DMS114 treated with DMSO at 0.1 percent for 48 hours (cell line): ENCODE measurements around the gene PTPRN2.
"Not testable (repeated sequence)": the region's sequence is repeated elsewhere in the genome, so short reads cannot be mapped to it uniquely, and the experiment has no call there.

Experiments
- DNase-seq: peaks from one replicate; lab custom pipeline; 2025; ENCODE audit not compliant: unreplicated experiment; lab: John Stamatoyannopoulos, UW

PTPRN2 gene

DNA sequence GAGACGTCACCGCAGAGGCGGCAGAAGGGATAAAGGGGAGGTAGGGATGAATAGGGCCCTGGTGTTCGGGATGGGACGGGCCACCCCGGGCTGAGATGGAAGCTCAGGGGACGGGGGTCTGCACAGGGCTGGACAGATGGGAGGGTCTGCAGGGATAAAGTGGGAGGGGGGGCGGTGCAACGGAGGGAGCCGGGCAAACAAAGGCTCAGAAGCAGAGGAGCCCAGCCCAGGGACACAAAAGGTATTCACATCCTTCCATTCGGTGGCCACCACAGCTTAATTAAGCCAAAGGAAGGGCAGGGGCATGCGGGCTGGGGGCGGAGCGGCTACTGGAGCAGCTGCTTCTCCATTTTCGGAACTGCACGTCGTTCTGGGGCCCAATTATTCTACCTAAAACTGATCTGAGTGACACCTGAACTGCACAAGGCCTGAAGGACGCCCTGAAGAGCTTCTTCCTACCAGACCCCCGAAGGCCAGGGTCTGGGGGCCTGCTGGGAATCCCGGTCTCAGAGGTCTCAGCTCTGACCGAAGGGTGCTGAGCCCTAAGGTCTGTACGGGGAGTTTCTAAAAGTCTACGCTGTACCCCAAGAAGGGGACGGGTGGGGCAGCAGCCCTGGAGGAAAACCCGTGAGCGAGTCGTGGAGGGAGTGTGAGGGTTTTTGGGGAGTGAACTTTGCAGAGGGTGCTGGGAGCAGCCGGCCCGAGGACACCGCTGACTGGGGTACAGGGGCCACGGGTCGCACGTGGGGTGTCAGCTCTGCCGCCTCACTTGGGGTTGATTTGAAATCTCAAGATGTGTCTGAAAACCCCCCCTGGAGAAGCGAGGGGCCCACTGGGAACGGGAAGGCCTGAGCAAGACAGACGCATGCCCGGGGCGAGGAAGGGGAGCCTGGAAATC lies 916.0 kb downstream of the PTPRN2 start:
- no peak for DNase-seq

DNA sequence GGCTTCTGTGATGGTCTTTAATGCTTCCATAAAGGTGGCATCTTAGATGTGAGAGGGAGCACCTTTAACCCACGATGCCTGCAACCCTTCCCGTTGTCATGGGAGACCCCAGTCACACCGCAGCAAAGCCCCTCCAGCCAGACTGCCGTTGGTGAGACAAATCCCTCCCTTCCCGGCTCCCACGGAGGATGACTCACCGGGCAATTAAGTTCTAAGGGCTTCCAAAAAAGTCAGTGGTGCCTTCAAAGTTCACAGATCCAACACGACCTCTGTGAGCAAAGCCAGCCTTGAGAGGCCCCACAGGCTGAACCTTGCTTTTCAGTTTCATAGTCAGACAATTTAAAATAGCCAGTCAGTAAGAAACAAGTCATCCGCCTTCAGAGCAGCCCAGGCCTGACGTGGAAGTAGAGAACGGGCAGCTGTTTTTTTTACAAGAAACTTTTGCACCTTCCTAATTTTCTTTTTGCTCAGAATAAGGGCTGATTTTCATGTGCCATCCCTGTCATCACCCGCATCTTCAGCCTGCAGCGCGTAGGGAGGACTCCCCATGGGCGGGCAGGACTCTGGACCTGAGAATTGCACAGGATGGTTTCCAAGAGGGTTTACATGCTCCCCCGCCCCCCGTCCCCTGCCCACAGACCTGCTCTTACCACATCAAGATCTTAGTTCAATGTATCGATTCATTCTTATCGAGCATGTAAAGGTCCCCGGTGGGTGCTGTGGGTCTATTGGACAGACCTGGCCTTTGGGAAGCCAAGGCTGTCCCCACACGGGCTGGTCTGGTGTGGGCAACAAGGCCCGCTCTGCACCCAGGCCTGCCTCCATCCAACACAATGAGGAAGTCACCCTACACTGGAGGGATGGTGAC lies 916.9 kb downstream of the PTPRN2 start:
- no peak for DNase-seq

- no peak for DNase-seq
Measured at GRCh38 chr7:157669768-157670351, 917.8 kb downstream of the PTPRN2 start.

GRCh38 chr7:157668884-157669767 lies 918.5 kb downstream of the PTPRN2 start:
- no peak for DNase-seq

- no peak for DNase-seq
Measured at GRCh38 chr7:157668221-157668883, 919.3 kb downstream of the PTPRN2 start.

DNA sequence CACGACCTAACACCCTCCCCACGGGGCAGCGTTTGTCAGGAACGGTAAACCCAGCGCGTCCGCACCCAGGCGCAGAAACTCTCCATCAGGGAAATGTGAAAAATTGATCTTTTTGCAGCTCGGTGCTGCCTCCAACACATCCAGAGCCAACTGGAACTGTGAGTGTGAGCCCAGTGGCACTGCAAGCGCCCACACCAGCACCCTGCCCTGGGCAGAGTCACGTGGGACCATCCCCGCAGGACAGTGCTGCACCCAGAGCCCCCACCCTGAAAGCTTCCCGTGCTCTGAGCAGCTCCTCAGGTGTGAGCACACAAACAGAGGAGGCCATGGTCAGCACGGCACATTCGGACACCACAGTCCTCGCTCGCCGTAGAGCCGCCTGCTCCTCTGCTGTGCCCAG lies 919.9 kb downstream of the PTPRN2 start:
- DNase-seq = no peak

DNA sequence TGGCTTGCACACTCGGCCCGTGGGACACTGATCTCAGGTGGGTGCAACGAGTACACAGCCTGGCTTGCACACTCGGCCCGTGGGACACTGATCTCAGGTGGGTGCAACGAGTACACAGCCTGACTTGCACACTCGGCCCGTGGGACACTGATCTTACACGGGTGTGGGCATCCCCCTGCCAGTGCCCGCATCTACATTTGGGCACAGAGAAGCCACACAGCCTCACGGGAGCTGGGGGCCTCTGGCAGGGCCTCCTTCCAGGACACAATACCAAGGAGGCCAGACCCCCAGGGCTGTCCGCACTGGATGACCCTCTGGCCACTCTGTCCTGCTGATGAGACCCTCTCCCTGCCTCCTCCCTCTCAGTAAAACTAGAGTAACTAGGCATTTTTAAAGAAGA lies 920.4 kb downstream of the PTPRN2 start:
- no peak for DNase-seq

DNA sequence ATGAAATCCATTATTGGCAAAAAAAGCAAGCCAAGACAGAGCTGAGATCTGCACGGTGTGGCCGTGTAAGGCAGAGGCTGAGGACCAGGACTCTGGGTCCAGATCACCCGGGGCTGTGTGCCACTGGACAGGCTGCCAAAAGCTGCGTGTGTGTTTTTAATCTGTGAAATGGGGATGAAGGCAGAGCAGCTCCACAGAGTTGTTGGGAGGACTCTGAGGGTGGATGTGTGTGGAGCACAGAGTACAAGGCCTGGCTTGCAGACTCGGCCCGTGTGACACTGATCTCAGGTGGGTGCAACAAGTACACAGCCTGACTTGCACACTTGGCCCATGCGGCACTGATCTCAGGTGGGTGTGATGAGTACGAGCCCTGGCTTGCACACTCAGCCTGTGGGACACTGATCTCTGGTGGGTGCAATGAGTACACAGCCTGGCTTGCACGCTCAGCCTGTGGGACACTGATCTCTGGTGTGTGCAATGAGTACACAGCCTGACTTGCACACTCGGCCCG lies 921.0 kb downstream of the PTPRN2 start:
- no peak for DNase-seq

DNA sequence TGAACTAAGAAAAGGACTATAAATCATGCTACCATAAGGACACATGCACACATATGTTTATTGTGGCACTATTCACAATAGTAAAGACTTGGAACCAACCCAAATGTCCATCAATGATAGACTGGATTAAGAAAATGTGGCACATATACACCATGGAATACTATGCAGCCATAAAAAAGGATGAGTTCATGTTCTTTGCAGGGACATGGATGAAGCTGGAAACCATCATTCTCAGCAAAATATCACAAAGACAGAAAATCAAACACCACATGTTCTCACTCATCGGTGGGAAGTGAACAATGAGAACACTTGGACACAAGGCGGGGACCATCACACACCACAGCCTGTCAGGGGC lies 922.0 kb downstream of the PTPRN2 start:
- not testable (repeated sequence) for DNase-seq

DNA sequence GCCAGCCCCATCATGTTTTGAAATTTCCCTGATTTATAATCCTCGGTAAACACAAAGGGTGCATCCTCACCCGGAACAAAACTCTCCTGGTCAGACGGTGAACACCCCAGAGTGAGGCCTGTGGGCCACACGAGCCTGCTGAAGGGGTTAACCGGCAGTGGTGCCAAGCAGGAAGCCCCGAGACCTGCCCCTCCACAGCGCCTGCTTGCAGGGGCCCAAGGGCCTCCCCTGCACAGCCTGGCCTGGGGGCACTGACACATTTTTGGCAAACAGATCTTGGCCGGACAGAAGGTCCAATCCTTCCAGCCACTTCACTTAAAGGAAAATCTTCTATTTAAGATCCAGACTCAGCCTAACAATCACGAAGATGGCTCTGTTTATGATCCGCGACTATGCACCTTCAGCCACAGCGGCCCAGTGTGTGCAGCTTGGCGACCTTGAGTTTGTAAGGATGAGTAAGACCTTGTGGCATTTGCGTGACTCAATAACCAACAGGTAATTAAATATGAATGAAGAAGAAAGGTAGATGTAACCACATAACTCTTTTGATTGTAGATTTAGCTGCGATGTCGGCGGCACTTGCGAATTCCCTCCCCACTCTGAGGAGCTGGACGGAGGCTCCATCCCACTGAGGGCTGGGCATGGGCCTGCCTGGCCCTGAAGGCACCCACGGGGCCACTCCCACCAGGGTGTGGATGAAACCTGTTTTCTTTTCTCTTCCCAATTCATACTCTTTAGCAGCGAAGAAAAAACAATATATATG lies 922.6 kb downstream of the PTPRN2 start:
- DNase-seq = no peak

DNA sequence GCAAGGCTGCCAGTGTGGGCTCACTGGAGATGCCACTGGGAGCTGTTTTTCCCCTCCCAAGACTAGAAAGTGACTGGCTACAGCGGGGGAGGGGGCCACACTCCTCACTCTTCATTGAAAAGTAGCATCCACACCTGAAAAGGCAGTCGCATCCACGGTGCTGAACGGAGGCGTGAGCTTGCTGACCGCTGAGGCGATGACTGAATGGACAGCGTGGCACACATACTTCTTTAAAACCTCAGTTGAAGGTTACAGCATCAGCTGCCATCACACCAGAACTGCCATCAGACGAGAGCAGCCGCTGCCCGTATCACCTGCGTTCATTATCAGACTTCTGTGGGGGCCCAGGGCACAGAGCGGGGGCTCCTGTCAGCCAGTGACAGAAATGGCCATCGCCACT lies 923.6 kb downstream of the PTPRN2 start:
- no peak for DNase-seq

GRCh38 chr7:157662981-157663716 lies 924.5 kb downstream of the PTPRN2 start:
- no peak for DNase-seq

- no peak for DNase-seq
Measured at GRCh38 chr7:157662110-157662791, 925.4 kb downstream of the PTPRN2 start.

- DNase-seq = no peak
Measured at GRCh38 chr7:157661611-157661975, 926.0 kb downstream of the PTPRN2 start.

DNA sequence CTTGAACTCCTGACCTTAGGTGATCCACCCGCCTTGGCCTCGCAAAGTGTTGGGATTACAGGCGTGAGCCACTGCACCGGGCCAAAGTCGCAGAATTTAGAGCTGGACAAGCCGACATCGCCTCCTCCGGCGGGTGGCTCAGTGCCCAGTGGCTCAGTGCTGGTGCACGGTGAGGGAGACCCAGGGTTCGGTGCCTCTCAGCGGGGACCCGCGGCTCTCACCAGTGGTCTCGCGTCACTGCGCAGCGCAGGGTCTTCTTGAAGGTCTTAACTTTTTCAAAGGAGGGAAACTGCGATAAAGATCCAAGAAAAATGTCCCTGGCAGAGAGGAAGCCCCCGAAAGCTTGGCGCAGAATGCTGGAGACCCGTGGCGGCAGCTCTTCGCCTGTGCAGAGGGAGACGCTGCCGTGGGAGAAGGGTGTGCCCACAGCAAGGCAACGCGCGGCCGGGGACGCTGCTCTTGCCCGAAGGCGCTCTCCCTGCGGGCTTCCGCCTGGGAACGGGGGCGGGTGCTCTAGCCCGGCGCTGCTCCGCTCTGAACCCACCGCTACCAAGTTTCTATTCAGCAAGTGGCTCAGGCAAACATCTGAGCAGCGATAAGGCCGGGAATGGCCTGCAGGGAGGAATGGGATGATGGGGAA lies 926.5 kb downstream of the PTPRN2 start:
- no peak for DNase-seq

- no peak for DNase-seq
Measured at GRCh38 chr7:157658851-157659412, 928.7 kb downstream of the PTPRN2 start.
